Upper lobe of left lung (tissue), 6 donors: Measurements from ENCODE around the gene TRIM29. TPM values are rescaled to one million over a fixed set of nuclear protein-coding genes. Genes with fewer than 3 reads are reported as not detected.
"Not testable (repeated sequence)": the region's sequence is repeated elsewhere in the genome, so short reads cannot be mapped to it uniquely, and the experiment has no call there.

Source experiments
- ATAC-seq, 2 donors: fragments of 200-7000 bp; cut with Tn5 transposase; one replicate each; pipeline ENCODE4 v1.9.1; 2022; ENCODE audit warnings: mild to moderate bottlenecking in 2 of 2, moderate library complexity in 2 of 2; ENCODE audit not compliant: low FRiP score in 2 of 2
- DNase-seq, 2 donors: peaks; one replicate each; pipeline ENCODE4 v3.0.0-alpha.2; 2019 to 2020
- H3K27ac ChIP-seq, 4 donors: fragments of 200-600 bp; sonication (generic); one replicate each; pipeline ENCODE4 v1.5.1; 2016 to 2019
- H3K27me3 ChIP-seq, 4 donors: fragments of 200-600 bp; sonication (generic); one replicate each; pipeline ENCODE4 v1.5.1; 2017 to 2019
- H3K36me3 ChIP-seq, 4 donors: fragments of 200-600 bp; sonication (generic); one replicate each; pipeline ENCODE4 v1.5.1; 2016 to 2019
- H3K4me1 ChIP-seq, 4 donors: fragments of 200-600 bp; sonication (generic); one replicate each; pipeline ENCODE4 v1.5.1; 2018 to 2019
- H3K4me3 ChIP-seq, 4 donors: fragments of 200-600 bp; sonication (generic); one replicate each; pipeline ENCODE4 v1.5.1; 2017 to 2019; ENCODE audit warnings: mild to moderate bottlenecking in 2 of 4, moderate library complexity in 1 of 4
- H3K9me3 ChIP-seq, 4 donors: fragments of 200-600 bp; sonication (generic); one replicate each; pipeline ENCODE4 v1.5.1; 2018 to 2019
- CTCF ChIP-seq, 6 experiments: fragments of 450-650 bp in 4 of 6; fragments of 200-600 bp in 2 of 6; sonication (generic) in 2 of 6; IDR thresholded peaks; one replicate each; pipeline ENCODE4 v1.5.1; 2016 to 2019; ENCODE audit warnings: antibody characterized with exemption in 6 of 6
- EP300 ChIP-seq, 4 donors: sonication (generic); formaldehyde crosslinking; IDR thresholded peaks; one replicate each; pipeline ENCODE4 v1.5.1; 2017; ENCODE audit warnings: antibody characterized with exemption in 4 of 4, control low read depth in 2 of 4
- POLR2A ChIP-seq, 4 donors: fragments of 450-650 bp; IDR thresholded peaks; one replicate each; pipeline ENCODE4 v1.5.1; 2016 to 2017; ENCODE audit warnings: antibody characterized with exemption in 4 of 4, mild to moderate bottlenecking in 2 of 4
- POLR2AphosphoS5 ChIP-seq, 2 donors: sonication (generic); formaldehyde crosslinking; IDR thresholded peaks; one replicate each; pipeline ENCODE4 v1.5.1; 2017; ENCODE audit warnings: antibody characterized with exemption in 2 of 2
- WGBS, 2 donors: methylation state at CpG; one replicate each; pipeline ENCODE4 v1.1.5; 2017 to 2018; 5-methylcytosine and 5-hydroxymethylcytosine counted together
- total RNA-seq, 6 donors: library from RNA; depleted of rRNA in 4 of 6; stranded (reverse); fragments of >200 nt in 4 of 6; gene quantifications; one replicate each; pipeline versions ENCODE4 v1.1.0 to v1.2.1, GENCODE V29; 2016 to 2021
- donor health status: DM: no; HTN: no; CAD: no; lungs with moderate emphysema.
- donor health status: DM: no; HTN: yes; CAD: no; lungs with severe emphysema.

The TRIM29 gene
- total RNA-seq, 6 donors from 2014 or later = 2.3 to 36.7 (median 8.4) TPM

- Histone ChIP-seq H3K27me3 (no peaks in the 10 kb centered on the region), H3K4me3 (no peak overlapping the region), H3K36me3 (no peaks in the 10 kb centered on the region), H3K27ac (no peak overlapping the region), H3K9me3 (no peaks in the 10 kb centered on the region), H3K4me1 (peaks cover 0 to 5% (median 1%) of the 10 kb centered on the region in 4 donors)
- WGBS, 2 donors = 58 to 69% methylated on average over 7 of the region's 7 CpGs
- DNase-seq (no peak), ATAC-seq (no peak)
- TF ChIP-seq POLR2AphosphoS5 (IDR thresholded peaks at IDR 0.05) (no peak), EP300 (IDR thresholded peaks at IDR 0.05) (no peak), POLR2A (IDR thresholded peaks at IDR 0.05) (no peak), CTCF (IDR thresholded peaks at IDR 0.05) (no peak)
These were observed 44.5 kb upstream of the TRIM29 start for GRCh38 chr11:120182372-120182771.

- Histone ChIP-seq H3K4me1 (peaks cover 0 to under 1% (median 0%) of the 10 kb centered on the region in 4 donors), H3K27ac (no peak overlapping the region), H3K36me3 (no peaks in the 10 kb centered on the region), H3K4me3 (no peak overlapping the region), H3K27me3 (no peaks in the 10 kb centered on the region), H3K9me3 (no peaks in the 10 kb centered on the region)
- DNase-seq = no peak
- ATAC-seq = no peak
- no peak for TF ChIP-seq POLR2AphosphoS5 (IDR thresholded peaks at IDR 0.05)
- no peak for TF ChIP-seq CTCF (IDR thresholded peaks at IDR 0.05)
- no peak for TF ChIP-seq EP300 (IDR thresholded peaks at IDR 0.05)
- no peak for TF ChIP-seq POLR2A (IDR thresholded peaks at IDR 0.05)
- WGBS, 2 donors = 76 to 92% methylated on average over 8 to 10 of the region's 10 CpGs
These were observed 43.6 kb upstream of the TRIM29 start for GRCh38 chr11:120181376-120181975.

- DNase-seq (no peak), ATAC-seq (peak in 1 of 2 donors; percentile 36)
- TF ChIP-seq POLR2AphosphoS5 (IDR thresholded peaks at IDR 0.05) = no peak
- no peak for TF ChIP-seq EP300 (IDR thresholded peaks at IDR 0.05)
- TF ChIP-seq POLR2A (IDR thresholded peaks at IDR 0.05) = no peak
- no peak for TF ChIP-seq CTCF (IDR thresholded peaks at IDR 0.05)
- Histone ChIP-seq H3K4me3 (no peak overlapping the region), H3K9me3 (no peaks in the 10 kb centered on the region), H3K4me1 (no peaks in the 10 kb centered on the region), H3K27me3 (no peaks in the 10 kb centered on the region), H3K27ac (no peak overlapping the region), H3K36me3 (no peaks in the 10 kb centered on the region)
- 66 to 82% methylated on average over 6 to 11 of the region's 11 CpGs for WGBS, 2 donors
These were observed 42.8 kb upstream of the TRIM29 start for GRCh38 chr11:120180551-120181232.

GRCh38 chr11:120180063-120180462 lies 42.1 kb upstream of the TRIM29 start:
- H3K27me3 ChIP-seq, DNase-seq, H3K4me3 ChIP-seq, H3K27ac ChIP-seq, ATAC-seq, H3K36me3 ChIP-seq, H3K9me3 ChIP-seq, H3K4me1 ChIP-seq: not testable (repeated sequence)
- 91 to 94% methylated on average over 6 of the region's 6 CpGs for WGBS, 2 donors

- Histone ChIP-seq H3K27ac (no peak overlapping the region), H3K36me3 (no peaks in the 10 kb centered on the region), H3K9me3 (no peaks in the 10 kb centered on the region), H3K4me3 (no peak overlapping the region), H3K4me1 (no peaks in the 10 kb centered on the region), H3K27me3 (no peaks in the 10 kb centered on the region)
- DNase-seq (no peak), ATAC-seq (peak in 1 of 2 donors; percentile 56)
- WGBS, 2 donors = 89 to 90% methylated on average over 10 of the region's 10 CpGs
- TF ChIP-seq EP300 (IDR thresholded peaks at IDR 0.05) (no peak), POLR2AphosphoS5 (IDR thresholded peaks at IDR 0.05) (no peak), POLR2A (IDR thresholded peaks at IDR 0.05) (no peak), CTCF (IDR thresholded peaks at IDR 0.05) (no peak)
These were observed 41.3 kb upstream of the TRIM29 start for GRCh38 chr11:120179057-120179672.
